Glutamatergic neuron (in vitro differentiated cells): Measurements from ENCODE around the gene SSB. TPM values are rescaled to one million over a fixed set of nuclear protein-coding genes. Genes with fewer than 3 reads are reported as not detected.
"Not testable (repeated sequence)": the region's sequence is repeated elsewhere in the genome, so short reads cannot be mapped to it uniquely, and the experiment has no call there.

Experiments used
- DNase-seq: peaks from one replicate; pipeline ENCODE4 v3.0.0; 2022
- H3K27ac Mint-ChIP-seq: one replicate; pipeline ENCODE4 v1.8.0; 2020; ENCODE audit warnings: mild to moderate bottlenecking, mixed read lengths, inconsistent platforms; ENCODE audit not compliant: unreplicated experiment
- H3K27me3 Mint-ChIP-seq: one replicate; pipeline ENCODE4 v1.8.0; 2020; ENCODE audit warnings: mild to moderate bottlenecking, moderate library complexity, mixed read lengths, inconsistent platforms; ENCODE audit not compliant: unreplicated experiment
- H3K36me3 Mint-ChIP-seq: one replicate; pipeline ENCODE4 v1.8.0; 2020; ENCODE audit warnings: mild to moderate bottlenecking, mixed read lengths, inconsistent platforms; ENCODE audit not compliant: unreplicated experiment
- H3K4me1 Mint-ChIP-seq: one replicate; pipeline ENCODE4 v1.8.0; 2020; ENCODE audit warnings: mild to moderate bottlenecking, low read depth, mixed read lengths, inconsistent platforms; ENCODE audit not compliant: unreplicated experiment
- H3K4me3 Mint-ChIP-seq: one replicate; pipeline ENCODE4 v1.8.0; 2020; ENCODE audit warnings: mild to moderate bottlenecking, mixed read lengths, inconsistent platforms; ENCODE audit not compliant: unreplicated experiment
- H3K9me3 Mint-ChIP-seq: one replicate; pipeline ENCODE4 v1.8.0; 2020; ENCODE audit warnings: mild to moderate bottlenecking, moderate library complexity, mixed read lengths, inconsistent platforms; ENCODE audit not compliant: unreplicated experiment
- CTCF ChIP-seq: fragments of 200-600 bp; sonication (generic); IDR thresholded peaks from one replicate; pipeline ENCODE4 v1.5.0; 2021; ENCODE audit not compliant: partially characterized antibody, unreplicated experiment
- total RNA-seq: library from RNA; stranded (reverse); fragmentation: NEBNext Ultra II Directional; extraction: Animal tissue kit (Norgen Biotek cat#: 25700); gene quantifications from one replicate; pipeline ENCODE4 v1.2.1, GENCODE V29; 2021; ENCODE audit not compliant: unreplicated experiment

SSB gene
- total RNA-seq, 1 donor from 2014 or later, result 79.0 TPM

GRCh38 chr2:169839954-169840746 lies 41.5 kb downstream of the SSB start:
- peaks cover 13% of the 10 kb centered on the region for H3K4me1 Mint-ChIP-seq
- H3K27ac Mint-ChIP-seq, result no peak overlapping the region
- no peak for DNase-seq
- TF ChIP-seq CTCF, result no peak
- no peak overlapping the region for H3K4me3 Mint-ChIP-seq
- H3K36me3 Mint-ChIP-seq, result no peaks in the 10 kb centered on the region
- peaks cover 7% of the 10 kb centered on the region for H3K9me3 Mint-ChIP-seq
- peaks cover 4% of the 10 kb centered on the region for H3K27me3 Mint-ChIP-seq

DNA sequence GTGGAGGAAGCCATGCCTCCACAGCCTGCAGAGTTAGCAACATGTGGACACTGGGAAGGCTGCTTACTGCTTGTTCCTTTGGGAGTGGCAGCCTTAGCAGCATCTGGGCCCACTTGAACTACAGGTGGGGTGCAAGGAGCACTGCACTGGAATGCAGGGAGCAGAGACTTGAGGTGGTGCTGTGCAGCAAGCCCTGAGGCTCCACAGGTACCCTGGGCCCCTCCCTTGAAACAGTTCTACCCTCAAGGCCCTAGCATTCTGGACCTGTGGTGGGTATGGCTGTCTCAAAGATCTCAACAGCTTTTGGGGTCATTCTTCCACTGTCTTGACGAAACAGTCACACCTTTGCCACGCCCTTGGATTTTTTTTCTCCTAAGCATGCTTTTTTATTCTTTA lies 42.1 kb downstream of the SSB start:
- Mint-ChIP-seq H3K27me3 (peaks cover 5% of the 10 kb centered on the region), H3K4me3 (no peak overlapping the region), H3K36me3 (no peaks in the 10 kb centered on the region), H3K4me1 (peaks cover 13% of the 10 kb centered on the region), H3K9me3 (peaks cover 7% of the 10 kb centered on the region), H3K27ac (no peak overlapping the region)
- no peak for TF ChIP-seq CTCF
- no peak for DNase-seq

- H3K27ac Mint-ChIP-seq, H3K9me3 Mint-ChIP-seq, H3K27me3 Mint-ChIP-seq, H3K36me3 Mint-ChIP-seq, H3K4me3 Mint-ChIP-seq, DNase-seq: not testable (repeated sequence)
- peaks cover 13% of the 10 kb centered on the region for H3K4me1 Mint-ChIP-seq
Measured at GRCh38 chr2:169841625-169842024, 43.0 kb downstream of the SSB start.

DNA sequence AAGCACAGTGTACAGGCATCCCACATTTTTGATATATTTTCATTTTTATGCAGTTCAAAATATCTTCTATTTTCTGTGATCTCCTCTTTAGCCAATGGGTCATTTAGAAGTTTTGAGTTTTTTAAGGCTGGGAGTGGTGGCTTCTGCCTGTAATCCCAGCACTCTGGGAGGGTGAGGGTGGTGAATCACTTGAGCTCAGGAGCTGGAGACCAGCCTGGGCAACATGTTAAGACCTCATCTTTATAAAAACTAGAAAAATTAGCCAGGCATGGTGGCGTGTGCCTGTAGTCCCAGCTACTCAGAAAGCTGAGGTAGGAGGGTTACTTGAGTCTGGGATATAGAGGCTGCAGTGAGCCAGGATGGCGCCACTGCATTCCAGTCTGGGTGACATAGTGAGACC lies 46.3 kb downstream of the SSB start:
- H3K4me3 Mint-ChIP-seq, result no peak overlapping the region
- TF ChIP-seq CTCF, result no peak
- H3K27ac Mint-ChIP-seq, result no peak overlapping the region
- H3K9me3 Mint-ChIP-seq, result peaks cover 7% of the 10 kb centered on the region
- H3K36me3 Mint-ChIP-seq, result peaks cover 6% of the 10 kb centered on the region
- DNase-seq, result no peak
- peaks cover 8% of the 10 kb centered on the region for H3K4me1 Mint-ChIP-seq
- peaks cover 4% of the 10 kb centered on the region for H3K27me3 Mint-ChIP-seq

DNA sequence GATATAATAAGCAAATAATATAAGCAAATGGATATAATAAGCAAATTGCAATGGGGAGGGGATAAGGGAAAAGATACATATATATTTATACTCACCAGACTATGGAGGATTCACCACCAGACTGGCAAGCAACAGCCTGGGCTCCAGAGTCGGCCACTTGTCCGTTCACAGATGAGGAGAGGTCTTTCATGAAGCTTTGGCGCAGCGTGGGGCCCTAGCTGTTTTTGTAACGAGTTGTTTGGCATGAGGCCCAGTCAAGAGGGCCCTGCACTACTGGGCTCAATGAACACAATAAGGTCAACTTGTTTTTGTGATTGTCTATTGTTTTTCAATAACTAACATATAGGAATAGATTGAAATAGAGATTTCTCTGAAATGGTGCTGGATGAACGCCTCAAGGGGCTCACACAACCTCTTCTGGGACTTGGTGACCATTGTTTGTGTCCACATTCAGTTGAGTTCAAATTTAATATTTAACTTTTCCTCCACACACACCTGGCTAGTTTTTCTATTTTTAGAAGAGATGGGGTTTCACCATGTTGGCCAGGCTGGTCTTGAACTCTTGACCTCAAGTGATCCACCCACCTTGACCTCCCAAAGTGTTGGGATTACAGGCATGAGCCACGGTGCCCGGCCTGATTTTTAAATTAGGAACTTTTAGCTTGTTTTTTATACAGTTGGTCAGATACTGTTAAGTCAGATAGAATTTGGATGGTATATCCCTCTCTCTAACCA lies 50.5 kb downstream of the SSB start:
- not testable (repeated sequence) for H3K27ac Mint-ChIP-seq, H3K4me3 Mint-ChIP-seq, H3K9me3 Mint-ChIP-seq, H3K36me3 Mint-ChIP-seq, H3K27me3 Mint-ChIP-seq, DNase-seq
- H3K4me1 Mint-ChIP-seq, result peaks cover 16% of the 10 kb centered on the region

DNA sequence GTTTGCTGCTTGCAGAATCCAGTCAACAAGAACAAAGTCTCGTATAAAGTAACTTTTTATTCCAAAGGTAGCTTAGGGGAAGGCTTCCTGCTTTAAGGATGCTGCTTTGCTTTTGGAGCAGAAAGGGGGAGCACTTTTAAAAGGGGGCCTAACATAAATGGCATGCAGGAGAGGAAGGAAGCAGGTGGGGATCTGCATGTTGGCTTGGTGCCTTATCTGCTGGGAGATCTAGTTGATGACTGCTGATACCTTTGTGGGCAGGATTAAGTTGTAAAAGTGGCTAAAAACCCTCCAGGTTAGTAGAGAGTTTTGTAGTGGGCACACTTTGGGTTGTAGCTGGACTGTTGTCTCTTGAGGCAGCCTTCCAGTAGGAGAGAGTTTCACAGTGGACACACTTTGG lies 51.0 kb downstream of the SSB start:
- H3K27ac Mint-ChIP-seq, result no peak overlapping the region
- DNase-seq, result no peak
- H3K36me3 Mint-ChIP-seq, result peaks cover 6% of the 10 kb centered on the region
- peaks cover 5% of the 10 kb centered on the region for H3K27me3 Mint-ChIP-seq
- no peak overlapping the region for H3K4me3 Mint-ChIP-seq
- no peak for TF ChIP-seq CTCF
- H3K9me3 Mint-ChIP-seq, result peaks cover 2% of the 10 kb centered on the region
- H3K4me1 Mint-ChIP-seq, result peaks cover 16% of the 10 kb centered on the region
